Measurements from ENCODE around the gene CLSTN1. TPM values are rescaled to one million over a fixed set of nuclear protein-coding genes. Genes with fewer than 3 reads are reported as not detected.
"Not testable (repeated sequence)": the region's sequence is repeated elsewhere in the genome, so short reads cannot be mapped to it uniquely, and the experiment has no call there.

Gene CLSTN1
- total RNA-seq, 1 donor from 2014 or later, result 181 TPM

- no peak overlapping the region for H2AFZ ChIP-seq (ENCODE audit: low read depth, low read length)
- no peaks in the 10 kb centered on the region for H3K27me3 ChIP-seq (ENCODE audit: insufficient read depth, low read length)
- no peak overlapping the region for H3K4me3 ChIP-seq (ENCODE audit: insufficient read depth, low read depth, low read length)
- H4K20me1 ChIP-seq (ENCODE audit: insufficient read depth, low read length), result peaks cover 81% of the 10 kb centered on the region
- H3K36me3 ChIP-seq (ENCODE audit: insufficient read depth, low read length), result no peaks in the 10 kb centered on the region
- peaks cover 6% of the 10 kb centered on the region for H3K36me3 Mint-ChIP-seq (ENCODE audit: low read depth, unreplicated experiment)
- H3K4me1 ChIP-seq (ENCODE audit: insufficient read depth, low read length), result no peaks in the 10 kb centered on the region
- H3K4me3 Mint-ChIP-seq (ENCODE audit: unreplicated experiment), result no peak overlapping the region
- no peak for TF ChIP-seq EZH2 (IDR thresholded peaks at IDR 0.05; ENCODE audit: insufficient read depth, low read length)
- TF ChIP-seq, protein P1, sequence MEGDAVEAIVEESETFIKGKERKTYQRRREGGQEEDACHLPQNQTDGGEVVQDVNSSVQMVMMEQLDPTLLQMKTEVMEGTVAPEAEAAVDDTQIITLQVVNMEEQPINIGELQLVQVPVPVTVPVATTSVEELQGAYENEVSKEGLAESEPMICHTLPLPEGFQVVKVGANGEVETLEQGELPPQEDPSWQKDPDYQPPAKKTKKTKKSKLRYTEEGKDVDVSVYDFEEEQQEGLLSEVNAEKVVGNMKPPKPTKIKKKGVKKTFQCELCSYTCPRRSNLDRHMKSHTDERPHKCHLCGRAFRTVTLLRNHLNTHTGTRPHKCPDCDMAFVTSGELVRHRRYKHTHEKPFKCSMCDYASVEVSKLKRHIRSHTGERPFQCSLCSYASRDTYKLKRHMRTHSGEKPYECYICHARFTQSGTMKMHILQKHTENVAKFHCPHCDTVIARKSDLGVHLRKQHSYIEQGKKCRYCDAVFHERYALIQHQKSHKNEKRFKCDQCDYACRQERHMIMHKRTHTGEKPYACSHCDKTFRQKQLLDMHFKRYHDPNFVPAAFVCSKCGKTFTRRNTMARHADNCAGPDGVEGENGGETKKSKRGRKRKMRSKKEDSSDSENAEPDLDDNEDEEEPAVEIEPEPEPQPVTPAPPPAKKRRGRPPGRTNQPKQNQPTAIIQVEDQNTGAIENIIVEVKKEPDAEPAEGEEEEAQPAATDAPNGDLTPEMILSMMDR (IDR thresholded peaks at IDR 0.05; ENCODE audit: insufficient read depth, low read depth, low read length), result no peak
- H3K4me2 ChIP-seq (ENCODE audit: low read length), result no peak overlapping the region
- H3K27me3 Mint-ChIP-seq (ENCODE audit: low read depth, unreplicated experiment), result no peaks in the 10 kb centered on the region
- FAIRE-seq (no peak), DNase-seq (ENCODE audit: low read depth) (no peak)
- H3K27ac Mint-ChIP-seq (ENCODE audit: unreplicated experiment), result no peak overlapping the region
- no peak overlapping the region for H3K9ac ChIP-seq (ENCODE audit: low read length)
- peaks cover 83% of the 10 kb centered on the region for H3K79me2 ChIP-seq (ENCODE audit: insufficient read depth, low read length)
- peaks cover 10% of the 10 kb centered on the region for H3K4me1 Mint-ChIP-seq (ENCODE audit: low read depth, unreplicated experiment)
- no peaks in the 10 kb centered on the region for H3K9me3 Mint-ChIP-seq (ENCODE audit: unreplicated experiment)
- H3K9me3 ChIP-seq (ENCODE audit: insufficient read depth, low read depth, low read length), result no peaks in the 10 kb centered on the region
- H3K27ac ChIP-seq (ENCODE audit: low read depth, low read length), result no peak overlapping the region
Observed at GRCh38 chr1:9793291-9793690, 30.5 kb downstream of the CLSTN1 start.

DNA sequence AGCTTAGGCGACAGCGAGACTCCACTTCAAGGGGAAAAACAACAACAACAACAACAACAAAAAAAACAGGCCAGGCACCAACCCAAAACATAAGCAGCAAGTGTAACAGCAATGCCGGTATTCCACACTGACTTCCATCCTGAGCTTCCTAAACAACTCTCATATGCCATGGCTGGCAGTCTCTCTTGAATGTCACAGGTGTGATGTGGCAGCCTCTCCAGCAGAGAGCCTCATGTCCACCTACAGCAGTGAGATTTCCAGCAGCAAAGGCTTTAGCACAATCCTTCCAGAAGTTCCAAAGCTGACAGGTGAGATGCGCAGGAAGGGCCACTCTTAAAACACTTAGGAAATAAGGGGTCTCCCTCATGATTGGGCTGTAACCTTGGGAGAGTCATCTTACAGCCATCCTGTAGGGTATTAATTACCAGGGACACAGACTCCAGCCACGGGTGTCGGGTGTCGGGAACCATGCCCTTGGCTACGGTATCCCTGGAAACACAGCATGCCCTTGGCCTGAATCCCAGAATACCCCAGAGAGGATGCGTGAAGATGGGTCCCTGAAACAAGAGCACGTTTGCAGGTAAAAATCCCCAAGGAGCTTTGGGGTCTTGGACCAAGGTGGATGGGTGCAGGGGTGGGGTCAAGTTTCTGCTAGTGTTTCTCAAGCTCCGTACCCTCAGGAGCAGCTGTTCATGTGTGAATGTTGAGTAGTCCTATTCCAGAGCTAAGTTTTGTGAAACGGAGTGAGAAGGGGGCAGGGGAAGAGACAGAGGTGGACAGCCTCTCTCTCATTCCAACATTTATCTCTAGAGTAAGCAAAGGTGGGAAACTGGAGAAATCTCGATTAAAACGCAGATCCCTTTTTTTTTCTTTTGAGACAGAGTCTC, 31.4 kb downstream of the CLSTN1 start:
- Mint-ChIP-seq H3K36me3 (ENCODE audit: low read depth, unreplicated experiment) (peaks cover 6% of the 10 kb centered on the region), H3K27ac (ENCODE audit: unreplicated experiment) (no peak overlapping the region), H3K9me3 (ENCODE audit: unreplicated experiment) (no peaks in the 10 kb centered on the region), H3K4me1 (ENCODE audit: low read depth, unreplicated experiment) (peaks cover 7% of the 10 kb centered on the region), H3K4me3 (ENCODE audit: unreplicated experiment) (no peak overlapping the region), H3K27me3 (ENCODE audit: low read depth, unreplicated experiment) (no peaks in the 10 kb centered on the region)
- Histone ChIP-seq H3K4me2 (ENCODE audit: low read length) (peak overlapping the region; percentile 7), H3K79me2 (ENCODE audit: insufficient read depth, low read length) (peaks cover 84% of the 10 kb centered on the region), H3K36me3 (ENCODE audit: insufficient read depth, low read length) (no peaks in the 10 kb centered on the region), H3K9ac (ENCODE audit: low read length) (no peak overlapping the region), H3K4me1 (ENCODE audit: insufficient read depth, low read length) (no peaks in the 10 kb centered on the region), H3K4me3 (ENCODE audit: insufficient read depth, low read depth, low read length) (no peak overlapping the region), H3K9me3 (ENCODE audit: insufficient read depth, low read depth, low read length) (no peaks in the 10 kb centered on the region), H3K27ac (ENCODE audit: low read depth, low read length) (no peak overlapping the region), H3K27me3 (ENCODE audit: insufficient read depth, low read length) (no peaks in the 10 kb centered on the region), H2AFZ (ENCODE audit: low read depth, low read length) (no peak overlapping the region), H4K20me1 (ENCODE audit: insufficient read depth, low read length) (peaks cover 79% of the 10 kb centered on the region)
- TF ChIP-seq, protein P1 (IDR thresholded peaks at IDR 0.05; ENCODE audit: insufficient read depth, low read depth, low read length), result no peak
- TF ChIP-seq EZH2 (IDR thresholded peaks at IDR 0.05; ENCODE audit: insufficient read depth, low read length), result no peak
- peak; percentile 26 for DNase-seq (ENCODE audit: low read depth)
- no peak for FAIRE-seq

GRCh38 chr1:9789700-9790099, 34.1 kb downstream of the CLSTN1 start:
- H3K4me3 ChIP-seq (ENCODE audit: insufficient read depth, low read depth, low read length); H3K27ac ChIP-seq (ENCODE audit: low read depth, low read length); H3K9ac ChIP-seq (ENCODE audit: low read length); H3K27me3 Mint-ChIP-seq (ENCODE audit: low read depth, unreplicated experiment); FAIRE-seq; H3K27ac Mint-ChIP-seq (ENCODE audit: unreplicated experiment); H3K4me3 Mint-ChIP-seq (ENCODE audit: unreplicated experiment); H3K4me2 ChIP-seq (ENCODE audit: low read length); H3K9me3 Mint-ChIP-seq (ENCODE audit: unreplicated experiment); H3K4me1 Mint-ChIP-seq (ENCODE audit: low read depth, unreplicated experiment); H3K9me3 ChIP-seq (ENCODE audit: insufficient read depth, low read depth, low read length); H3K4me1 ChIP-seq (ENCODE audit: insufficient read depth, low read length); H3K27me3 ChIP-seq (ENCODE audit: insufficient read depth, low read length); H3K36me3 ChIP-seq (ENCODE audit: insufficient read depth, low read length); DNase-seq (ENCODE audit: low read depth); H2AFZ ChIP-seq (ENCODE audit: low read depth, low read length); H3K36me3 Mint-ChIP-seq (ENCODE audit: low read depth, unreplicated experiment): not testable (repeated sequence)
- peaks cover 83% of the 10 kb centered on the region for H4K20me1 ChIP-seq (ENCODE audit: insufficient read depth, low read length)
- H3K79me2 ChIP-seq (ENCODE audit: insufficient read depth, low read length), result peaks cover 83% of the 10 kb centered on the region

Measured in astrocyte (in vitro differentiated cells and primary cell).